Epithelial cell of prostate (primary cell): Measurements from ENCODE around the gene TBC1D22A.
A peak's percentile ranks its signal among the peaks of the same experiment; 100 is the strongest.

Source experiments
- DNase-seq: peaks from one replicate; pipeline ENCODE4 v3.0.0-alpha.2; 2011; ENCODE audit warnings: low read depth, low spot score
- H3K27ac ChIP-seq: fragments of 450-650 bp; 2 replicates; pipeline ENCODE4 v1.5.1; 2017; ENCODE audit warnings: mild to moderate bottlenecking

The TBC1D22A gene

DNA sequence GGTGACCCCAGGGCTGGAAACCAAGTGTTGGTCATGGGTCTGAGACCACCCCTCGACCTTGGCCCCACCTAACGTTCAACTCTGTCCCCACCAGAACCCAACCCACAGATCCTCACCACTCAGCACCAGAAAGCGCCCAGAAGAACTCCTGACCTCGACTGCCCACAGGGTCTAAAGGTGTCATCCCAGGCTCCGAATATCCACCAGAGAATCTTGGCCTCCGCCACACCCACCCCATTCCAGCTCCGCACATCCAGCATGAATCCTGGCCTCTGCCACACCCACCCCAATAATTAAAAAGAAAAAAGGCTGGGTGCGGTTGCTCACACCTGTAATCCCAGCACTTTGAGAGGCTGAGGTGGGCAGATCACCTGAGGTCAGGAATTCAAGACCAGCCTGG lies 25.7 kb upstream of the TBC1D22A start:
- H3K27ac ChIP-seq = no peak overlapping the region
- no peak for DNase-seq

- DNase-seq = no peak
- no peak overlapping the region for H3K27ac ChIP-seq
Measured at GRCh38 chr22:46737105-46737975, 25.1 kb upstream of the TBC1D22A start.

- H3K27ac ChIP-seq = peak within 1 kb of the TSS; percentile 34
- DNase-seq = no peak
Measured at GRCh38 chr22:46737976-46738646, 24.3 kb upstream of the TBC1D22A start, which contains the start of gene CERK. CERK (minus strand) TSS chr22:46738252; CDS start chr22:46738148, 104 bp downstream.

GRCh38 chr22:46738647-46739093 lies 23.8 kb upstream of the TBC1D22A start:
- DNase-seq = no peak
- H3K27ac ChIP-seq = peak overlapping the region; percentile 34

DNA sequence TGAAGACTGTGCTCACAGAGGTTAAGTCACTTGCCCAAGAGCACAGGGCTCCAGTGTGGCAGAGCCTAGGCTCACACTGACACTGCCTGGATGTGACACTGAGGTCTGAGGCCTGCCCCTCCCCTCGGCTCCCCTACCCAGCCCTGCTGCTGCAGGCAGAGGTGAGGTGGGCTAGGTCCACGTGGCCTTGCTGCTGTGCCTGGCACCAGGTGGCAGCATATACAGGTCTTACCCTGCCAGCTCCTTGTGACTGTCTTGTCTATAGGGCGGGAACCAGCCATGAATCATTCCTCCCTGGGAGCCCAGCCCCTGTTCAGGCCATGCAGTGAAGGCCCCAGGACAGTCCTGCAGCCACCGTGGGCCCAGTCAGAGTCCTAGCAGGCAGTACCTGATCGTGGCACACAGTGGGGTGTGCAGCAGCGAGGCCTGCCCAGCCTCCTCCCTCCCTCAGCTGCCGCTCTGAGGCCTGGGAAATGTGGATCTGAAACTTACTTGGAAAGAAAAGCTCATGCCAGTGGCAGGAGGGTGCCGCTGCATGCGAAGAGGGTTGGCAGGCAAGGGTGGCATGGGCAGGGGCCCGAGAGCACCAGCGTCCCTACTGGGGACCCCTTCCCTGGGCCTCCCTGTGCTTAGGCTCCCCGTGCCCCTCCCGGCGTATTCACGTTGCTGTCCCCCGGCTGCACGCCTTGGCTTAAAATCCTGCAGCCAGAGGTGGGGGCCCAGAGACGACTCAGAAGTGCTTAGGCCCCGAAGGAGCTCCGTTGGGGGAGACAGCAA lies 23.2 kb upstream of the TBC1D22A start:
- peak overlapping the region; percentile 34 for H3K27ac ChIP-seq

GRCh38 chr22:46740910-46741780 lies 21.3 kb upstream of the TBC1D22A start:
- H3K27ac ChIP-seq = no peak overlapping the region
- DNase-seq = no peak

More for the DNA sequence above, 23.2 kb upstream of the TBC1D22A start:
- no peak for DNase-seq

GRCh38 chr22:46741974-46742519 lies 20.4 kb upstream of the TBC1D22A start:
- no peak overlapping the region for H3K27ac ChIP-seq
- no peak for DNase-seq

DNA sequence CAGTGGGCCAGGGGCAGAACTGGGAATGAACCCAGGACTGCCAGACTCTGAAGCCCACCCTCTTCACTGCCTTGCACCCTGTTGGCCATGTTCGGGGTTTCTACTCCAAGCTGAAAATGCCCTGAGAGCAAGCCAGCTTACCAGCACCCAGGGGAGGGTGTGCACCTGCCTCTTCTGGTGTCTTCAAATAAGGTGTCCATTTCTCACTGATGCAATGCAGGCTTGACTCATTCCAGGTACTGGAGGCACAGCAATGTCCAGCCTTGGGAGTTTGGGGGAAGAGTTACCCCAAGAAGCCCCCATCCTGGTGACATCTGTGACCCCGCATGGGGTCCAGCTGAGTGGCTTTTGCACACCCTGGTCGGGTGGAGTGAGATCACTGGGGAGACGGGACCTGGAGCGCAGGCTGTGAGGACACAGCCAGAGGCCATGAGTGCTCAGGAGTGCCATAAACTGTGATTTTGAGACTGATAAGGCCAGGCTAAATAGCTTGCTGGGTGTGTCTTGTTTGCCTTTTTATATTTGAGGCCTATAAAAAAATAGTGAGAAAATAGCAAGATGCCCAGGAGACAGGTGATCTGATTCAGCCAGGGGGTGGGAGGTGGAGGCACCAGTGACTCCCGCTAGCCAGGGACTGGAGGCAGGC lies 19.8 kb upstream of the TBC1D22A start:
- no peak overlapping the region for H3K27ac ChIP-seq
- no peak for DNase-seq

GRCh38 chr22:46744581-46744980 lies 17.9 kb upstream of the TBC1D22A start:
- DNase-seq = no peak
- H3K27ac ChIP-seq = no peak overlapping the region

- H3K27ac ChIP-seq = no peak overlapping the region
- DNase-seq = no peak
Measured at GRCh38 chr22:46746192-46746591, 16.3 kb upstream of the TBC1D22A start.

- no peak for DNase-seq
- H3K27ac ChIP-seq = no peak overlapping the region
Measured at GRCh38 chr22:46746620-46747019, 15.8 kb upstream of the TBC1D22A start.

GRCh38 chr22:46747646-46748045 lies 14.8 kb upstream of the TBC1D22A start:
- H3K27ac ChIP-seq = no peak overlapping the region
- DNase-seq = no peak

DNA sequence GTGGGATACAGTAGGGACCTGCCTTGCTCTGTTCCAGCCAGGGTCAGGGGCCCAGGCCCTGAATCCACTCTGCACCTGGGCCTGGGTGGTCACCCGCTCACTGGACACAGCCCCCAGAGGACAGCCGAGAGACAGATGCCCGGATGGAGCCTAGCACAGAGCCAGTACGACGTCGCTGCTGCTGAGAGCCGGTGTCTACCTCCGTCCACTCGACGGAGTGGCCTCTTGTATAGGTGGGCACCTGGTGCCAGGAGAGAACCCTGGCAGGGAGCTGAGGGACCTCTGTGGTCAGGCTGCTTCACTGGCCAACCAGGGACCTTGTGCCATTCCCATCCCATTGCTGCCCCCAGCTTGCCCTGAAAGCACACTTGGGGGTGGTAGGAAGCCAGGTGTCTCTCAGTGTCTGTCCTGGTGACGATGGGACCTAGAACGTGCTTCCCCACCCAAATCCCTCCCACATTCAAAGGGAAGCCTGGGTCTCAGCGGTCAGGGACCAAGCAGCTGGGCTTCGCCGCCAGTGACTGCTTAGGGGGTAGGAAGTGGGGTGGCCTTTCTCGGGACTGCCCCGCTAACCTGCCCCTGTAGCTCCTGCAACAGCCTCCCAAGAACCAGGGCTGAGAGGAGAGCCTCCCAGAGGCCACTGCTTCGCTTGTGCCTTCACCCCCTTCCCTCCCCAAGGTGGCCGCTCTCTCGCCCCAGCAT lies 14.1 kb upstream of the TBC1D22A start:
- no peak overlapping the region for H3K27ac ChIP-seq
- DNase-seq = no peak

DNA sequence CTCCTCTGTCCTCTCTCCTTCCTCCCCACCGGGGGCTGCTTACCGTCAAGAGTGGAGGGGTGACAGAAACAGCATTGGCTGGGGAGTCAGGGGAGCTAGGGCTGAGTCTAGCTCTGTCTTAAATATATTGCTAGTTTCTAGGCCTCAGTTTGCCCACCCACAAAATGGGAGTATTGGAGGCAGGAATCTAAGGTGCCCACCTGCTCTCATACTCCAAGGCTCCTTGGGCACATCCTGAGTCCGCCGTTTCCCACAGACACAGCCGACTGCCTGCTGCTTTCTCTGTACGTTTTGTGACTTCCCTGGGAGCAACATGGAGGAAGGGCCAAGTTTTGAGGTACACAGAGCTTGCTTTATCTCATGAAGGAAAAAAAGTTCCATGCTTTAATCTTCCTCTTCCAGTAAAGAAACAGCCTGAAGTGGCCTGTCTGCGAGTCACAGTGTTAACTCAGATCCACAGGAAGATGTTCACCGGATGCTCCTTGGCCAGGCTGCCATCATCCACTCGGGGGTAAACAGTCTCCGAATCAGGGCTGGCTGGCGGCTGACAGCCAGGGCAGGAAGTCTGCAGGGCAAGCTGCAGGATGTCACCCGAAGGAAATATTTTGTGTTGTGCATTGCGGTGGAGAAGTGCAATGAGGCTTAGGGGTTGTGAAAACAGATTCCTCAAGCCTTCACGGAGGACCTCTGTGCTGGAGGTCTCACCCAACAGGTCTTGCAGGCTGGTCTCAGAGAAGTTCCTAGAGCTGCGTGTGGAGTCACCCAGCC lies 13.4 kb upstream of the TBC1D22A start:
- H3K27ac ChIP-seq = no peak overlapping the region
- DNase-seq = no peak

DNA sequence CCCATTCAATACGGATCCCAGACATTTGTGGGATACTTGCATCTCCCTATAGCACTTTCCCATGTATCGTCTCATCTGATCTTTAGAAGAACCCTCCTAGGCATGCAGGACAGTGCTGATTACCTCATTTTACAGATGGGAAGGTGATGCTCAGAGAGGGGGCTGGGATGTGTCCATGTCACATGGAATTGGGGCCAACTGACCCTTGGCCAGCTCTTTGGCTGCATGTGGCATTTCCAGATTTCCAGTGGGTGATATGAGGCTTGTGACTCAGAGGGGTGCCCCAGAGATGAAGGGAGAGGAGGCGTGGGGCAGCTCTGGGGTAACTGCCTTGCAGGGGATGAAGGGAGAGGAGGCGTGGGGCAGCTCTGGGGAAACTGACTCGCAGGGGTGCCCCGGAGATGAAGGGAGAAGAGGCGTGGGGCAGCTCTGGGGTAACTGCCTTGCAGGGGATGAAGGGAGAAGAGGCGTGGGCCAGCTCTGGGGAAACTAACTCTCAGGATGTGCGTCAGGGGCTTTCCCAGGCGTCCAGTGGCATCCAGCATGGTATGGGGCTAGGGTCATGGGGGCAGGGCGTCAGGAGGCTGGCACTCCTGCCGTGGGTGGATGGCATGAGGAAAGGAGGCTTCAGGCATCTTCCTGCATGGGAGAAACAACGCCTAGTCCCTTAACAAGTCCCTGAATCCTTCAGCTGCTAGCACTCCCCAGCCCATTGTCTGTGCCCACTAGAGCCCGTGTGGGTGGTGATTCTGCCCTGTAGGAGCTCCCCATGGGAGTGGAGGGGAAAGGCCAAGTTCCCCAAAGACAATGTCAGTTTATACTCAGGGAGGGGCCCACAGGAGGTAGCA lies 12.5 kb upstream of the TBC1D22A start:
- H3K27ac ChIP-seq = no peak overlapping the region
- DNase-seq = no peak

DNA sequence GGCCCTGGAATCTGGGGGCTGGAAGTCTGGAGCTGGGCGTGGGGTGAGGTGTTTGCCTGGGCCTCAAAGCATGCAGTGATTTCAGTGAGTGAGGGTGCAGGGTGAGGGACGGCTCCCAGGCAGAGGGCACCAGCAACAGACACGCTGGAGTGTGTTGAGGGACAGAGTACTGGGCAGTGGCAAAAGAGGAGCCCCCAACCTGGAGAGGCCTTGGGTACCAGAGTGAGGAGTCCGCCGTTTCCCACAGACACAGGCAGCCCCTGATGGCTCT lies 12.0 kb upstream of the TBC1D22A start:
- no peak for DNase-seq
- H3K27ac ChIP-seq = no peak overlapping the region

GRCh38 chr22:46750863-46751443 lies 11.5 kb upstream of the TBC1D22A start:
- H3K27ac ChIP-seq = no peak overlapping the region
- DNase-seq = no peak
